HepG2 (cell line): Measurements from ENCODE around the gene SPNS2. TPM values are rescaled to one million over a fixed set of nuclear protein-coding genes. Genes with fewer than 3 reads are reported as not detected.

Experiments used
- ATAC-seq: fragments of 200-7000 bp; cut with Tn5 transposase; 3 replicates; pipeline ENCODE4 v1.9.1; 2020; ENCODE audit warnings: mild to moderate bottlenecking, moderate library complexity
- BruUV-seq: library from RNA; stranded (reverse); fragments of 400-500 nt; replicated peaks from 2 replicates; lab custom pipeline; 2021; lab: Mats Ljungman, UMichigan
- CTCF ChIA-PET: fragments of 300-600 bp; formaldehyde crosslinking; extraction: SDS; loops from one replicate; lab custom pipeline; 2021; ENCODE audit warnings: low total read pairs, inconsistent platforms, low intra/inter-chr PET ratio; lab: Yijun Ruan, JAX
- POLR2A ChIA-PET: fragments of 350-600 bp; sonication (Branson Sonifier 250); formaldehyde crosslinking; loops from one replicate; lab custom pipeline; 2020; ENCODE audit warnings: antibody characterized with exemption, inconsistent platforms; lab: Yijun Ruan, JAX
- DNase-seq: peaks from one replicate; pipeline ENCODE4 v3.0.0-alpha.2; 2015; ENCODE audit warnings: low spot score
- FAIRE-seq: peaks from 3 replicates; lab custom pipeline; 2011; peaks lifted over from hg19 to GRCh38; lab: Jason Lieb, UNC
- H2AFZ ChIP-seq: one replicate; pipeline ENCODE4 v1.6.1; 2011; ENCODE audit warnings: low read length, inconsistent platforms
- H3K27ac ChIP-seq: fragments of 300-600 bp; 3 replicates; pipeline ENCODE4 v1.8.0; 2011; ENCODE audit warnings: mixed run types, mild to moderate bottlenecking, mixed read lengths, low read length, inconsistent platforms; ENCODE audit not compliant: insufficient read depth; ENCODE audit errors: extremely low read length
- H3K27me3 ChIP-seq, 2 experiments: fragments of 200-600 bp in 1 of 2; 2 replicates in 1 of 2; 3 replicates in 1 of 2; pipeline versions ENCODE4 v1.6.0 to v1.8.0; 2011; ENCODE audit warnings: low read length in 2 of 2, mild to moderate bottlenecking in 2 of 2, moderate library complexity in 2 of 2, inconsistent platforms in 1 of 2; ENCODE audit not compliant: insufficient read depth in 2 of 2, control insufficient read depth in 1 of 2
- H3K36me3 ChIP-seq, 2 experiments: fragments of 200-600 bp in 1 of 2; replicated peaks in 1 of 2; 2 replicates in 1 of 2; 3 replicates in 1 of 2; pipeline versions ENCODE4 v1.5.1 to v1.8.0; 2011; ENCODE audit warnings: low read length in 2 of 2, inconsistent platforms in 1 of 2; ENCODE audit not compliant: insufficient read depth in 2 of 2, control insufficient read depth in 1 of 2
- H3K4me1 ChIP-seq: 2 replicates; pipeline ENCODE4 v1.5.1; 2012; ENCODE audit warnings: low read length, inconsistent platforms; ENCODE audit not compliant: insufficient read depth
- H3K4me2 ChIP-seq: 2 replicates; pipeline ENCODE4 v1.6.0; 2011; ENCODE audit warnings: low read depth, low read length, inconsistent platforms
- H3K4me3 ChIP-seq, 3 experiments: fragments of 200-600 bp in 1 of 3; sonication (generic), shearing (Covaris generic) in 1 of 3; replicated peaks in 1 of 3; 2 replicates each; pipeline ENCODE4 v1.5.1; 2011 to 2016; ENCODE audit warnings: low read length in 3 of 3, inconsistent platforms in 2 of 3, low read depth in 2 of 3, mild to moderate bottlenecking in 2 of 3, control low read depth in 1 of 3, mixed read lengths in 1 of 3; ENCODE audit not compliant: insufficient read depth in 1 of 3
- H3K79me2 ChIP-seq: one replicate; pipeline ENCODE4 v1.6.1; 2011; ENCODE audit warnings: low read length, inconsistent platforms; ENCODE audit not compliant: insufficient read depth
- H3K9ac ChIP-seq: 2 replicates; pipeline ENCODE4 v1.6.0; 2011; ENCODE audit warnings: mild to moderate bottlenecking, low read depth, low read length, inconsistent platforms; ENCODE audit not compliant: insufficient read depth
- H3K9me3 ChIP-seq: 2 replicates; pipeline ENCODE4 v1.5.1; 2012; ENCODE audit warnings: mild to moderate bottlenecking, low read length
- H4K20me1 ChIP-seq: 2 replicates; pipeline ENCODE4 v1.6.0; 2011; ENCODE audit warnings: inconsistent platforms, mild to moderate bottlenecking, low read length, moderate library complexity; ENCODE audit not compliant: insufficient read depth
- E2F5 ChIP-seq: sonication (generic); formaldehyde crosslinking; conservative IDR thresholded peaks from 2 replicates; pipeline ENCODE4 v1.4.0; 2020; ENCODE audit warnings: missing genetic modification reagents
- FOXO1 ChIP-seq: sonication (generic); formaldehyde crosslinking; IDR thresholded peaks from 2 replicates; pipeline ENCODE4 v1.4.0; 2020; ENCODE audit warnings: missing genetic modification reagents
- JDP2 ChIP-seq: sonication (generic); formaldehyde crosslinking; IDR thresholded peaks from 2 replicates; pipeline ENCODE4 v1.8.1; 2022; ENCODE audit warnings: missing genetic modification reagents, borderline replicate concordance
- MAZ ChIP-seq, 2 experiments: sonication (generic) in 1 of 2; formaldehyde crosslinking in 1 of 2; IDR thresholded peaks; 2 replicates each; pipeline versions ENCODE4 v1.5.0 to v1.6.1; 2012 to 2020; ENCODE audit warnings: low read depth in 2 of 2, mild to moderate bottlenecking in 2 of 2, borderline replicate concordance in 1 of 2, improper control_type of control experiment in 1 of 2, low read length in 1 of 2, missing genetic modification reagents in 1 of 2, moderate library complexity in 1 of 2
- PAF1 ChIP-seq: IDR thresholded peaks from 2 replicates; pipeline ENCODE4 v1.6.1; 2016; ENCODE audit warnings: missing genetic modification reagents, missing compliant biosample characterization
- TAF1 ChIP-seq: sonication (generic); formaldehyde crosslinking; IDR thresholded peaks from 2 replicates; pipeline ENCODE4 v1.4.0; 2020; ENCODE audit warnings: missing genetic modification reagents
- ZBTB33 ChIP-seq: sonication (generic); formaldehyde crosslinking; IDR thresholded peaks from 2 replicates; pipeline ENCODE4 v1.4.0; 2020; ENCODE audit warnings: missing genetic modification reagents
- ZFP36L1 ChIP-seq: sonication (generic); formaldehyde crosslinking; IDR thresholded peaks from 2 replicates; pipeline ENCODE4 v1.8.0; 2022; ENCODE audit warnings: mild to moderate bottlenecking, missing genetic modification reagents, moderate library complexity
- ZNF33A ChIP-seq: sonication (generic); formaldehyde crosslinking; IDR thresholded peaks from 2 replicates; pipeline ENCODE4 v1.5.1; 2020; ENCODE audit warnings: missing genetic modification reagents, mild to moderate bottlenecking, moderate library complexity, borderline replicate concordance
- ZNF44 ChIP-seq: sonication (generic); formaldehyde crosslinking; IDR thresholded peaks from 2 replicates; pipeline ENCODE4 v1.5.1; 2020; ENCODE audit warnings: mild to moderate bottlenecking, missing genetic modification reagents
- ZNF780A ChIP-seq: sonication (generic); formaldehyde crosslinking; IDR thresholded peaks from 2 replicates; pipeline ENCODE4 v1.8.0; 2022; ENCODE audit warnings: mild to moderate bottlenecking, missing genetic modification reagents, moderate library complexity
- WGBS: methylation state at CpG from one replicate; pipeline ENCODE4 v1.1.6; 2017; ENCODE audit warnings: low lambda C conversion rate; 5-methylcytosine and 5-hydroxymethylcytosine counted together
- in situ Hi-C: cut with HindIII; loops from 2 replicates; pipeline ENCODE4 v1.10.0; 2017; ENCODE audit warnings: low pct_unique_long_range_greater_than_20kb; ENCODE audit not compliant: extremely low pct_ligation_motif_present
- intact Hi-C: fragments of 100-400 bp; cut with micrococcal nuclease; formaldehyde crosslinking; loops from one replicate; pipeline ENCODE4 v1.10.0; 2022; ENCODE audit not compliant: unreplicated experiment
- polyA plus RNA-seq, 8 experiments: library from polyadenylated mRNA; depleted of rRNA in 3 of 8; stranded (reverse) in 7 of 8; unstranded in 1 of 8; fragments of >200 nt; fragmentation: Illumina TruSeq in 4 of 8; extraction: Trizol in 4 of 8; gene quantifications; 2 replicates each; pipeline versions ENCODE4 v1.2.1 to v1.2.3, GENCODE V29; 2011 to 2016; ENCODE audit warnings: low read depth in 4 of 8, missing spikeins in 1 of 8, mixed read lengths in 1 of 8; ENCODE audit not compliant: insufficient read depth in 1 of 8
- total RNA-seq, 5 experiments: library from RNA; depleted of rRNA; stranded (reverse); fragments of >200 nt; fragmentation: Illumina TruSeq; extraction: Trizol; gene quantifications; 2 replicates each; pipeline ENCODE4 v1.2.3, GENCODE V29; 2016; ENCODE audit warnings: low read depth in 1 of 5

The SPNS2 gene
- total and polyA plus RNA-seq, 2 of the 13 experiments (the other 11 are each of a cell fraction or from before 2014, with no cell fraction given), result 0.01 TPM; not detected in 1

- no peak for TF ChIP-seq MAZ (IDR thresholded peaks at IDR 0.05; ENCODE audit: borderline replicate concordance, low read depth, low read length)
- no peak for TF ChIP-seq MAZ (CRISPR knock-in tag; IDR thresholded peaks at IDR 0.05; ENCODE audit: low read depth)
Measured at GRCh38 chr17:4585638-4585994, 86.9 kb downstream of the SPNS2 start (continued).

GRCh38 chr17:4586043-4586442 is 87.4 kb downstream of the SPNS2 start:
- H3K9me3 ChIP-seq, result no peaks in the 10 kb centered on the region
- peaks cover 0 to 43% of the 10 kb centered on the region in 2 experiments; a peak in 4 of 5 replicates for H3K27me3 ChIP-seq
- H3K79me2 ChIP-seq, result no peaks in the 10 kb centered on the region
- ATAC-seq (no peak), FAIRE-seq (no peak), DNase-seq (no peak)
- CTCF ChIA-PET, result no interaction called here
- POLR2A ChIA-PET, result interaction anchor here (1.0 kb wide), 1 partner anchor 19 kb away, joined by 3 read pairs; no protein-coding TSS in a partner anchor
- no peak overlapping the region for H3K4me2 ChIP-seq
- TF ChIP-seq ZNF33A (CRISPR knock-in tag) (no peak), ZFP36L1 (CRISPR knock-in tag) (no peak), JDP2 (CRISPR knock-in tag) (no peak), ZNF44 (CRISPR knock-in tag) (no peak)
- no peak overlapping the region for H3K27ac ChIP-seq
- intact Hi-C loops (no loop called here), in situ Hi-C loops (no loop called here)
- H3K4me1 ChIP-seq, result peaks cover 44% of the 10 kb centered on the region
- H3K36me3 ChIP-seq, result no peaks in the 10 kb centered on the region
- H4K20me1 ChIP-seq, result no peaks in the 10 kb centered on the region
- TSS peak; percentile 55 for BruUV-seq
- H3K4me3 ChIP-seq, result no peak overlapping the region
- 74% methylated on average over 7 of the region's 9 CpGs for WGBS
- no peak overlapping the region for H3K9ac ChIP-seq
- H2AFZ ChIP-seq, result no peak overlapping the region

- in situ Hi-C loops (no loop called here), intact Hi-C loops (no loop called here)
- ATAC-seq (no peak), FAIRE-seq (no peak), DNase-seq (no peak)
- ChIA-PET CTCF (no interaction called here), POLR2A (no interaction called here)
- BruUV-seq, result no TSS peak
- 67% methylated on average over 3 of the region's 7 CpGs for WGBS
- no peak overlapping the region for H3K4me3 ChIP-seq
- H3K27me3 ChIP-seq, result peaks cover 0 to 32% of the 10 kb centered on the region in 2 experiments; a peak in 4 of 5 replicates
- H3K9me3 ChIP-seq, result no peaks in the 10 kb centered on the region
- no peak overlapping the region for H3K27ac ChIP-seq
- no peak overlapping the region for H3K4me2 ChIP-seq
- no peaks in the 10 kb centered on the region for H3K79me2 ChIP-seq
- peaks cover 36% of the 10 kb centered on the region for H3K4me1 ChIP-seq
- TF ChIP-seq E2F5 (CRISPR knock-in tag) (no peak), TAF1 (CRISPR knock-in tag) (no peak), FOXO1 (no peak), ZNF780A (CRISPR knock-in tag) (no peak), PAF1 (CRISPR knock-in tag) (no peak), ZBTB33 (no peak)
- H3K9ac ChIP-seq, result no peak overlapping the region
- H3K36me3 ChIP-seq, result no peaks in the 10 kb centered on the region
- H2AFZ ChIP-seq, result no peak overlapping the region
- H4K20me1 ChIP-seq, result no peaks in the 10 kb centered on the region
Measured at GRCh38 chr17:4587195-4587594, 88.5 kb downstream of the SPNS2 start.
